Large intestine (tissue), 3 donors: ENCODE results near the gene DHX8. TPM values are rescaled to one million over a fixed set of nuclear protein-coding genes. Genes with fewer than 3 reads are reported as not detected.
"Not testable (repeated sequence)": the region's sequence is repeated elsewhere in the genome, so short reads cannot be mapped to it uniquely, and the experiment has no call there.

ENCODE experiments used
- DNase-seq, 2 donors: peaks; one replicate each; pipeline versions ENCODE4 v3.0.0 to v3.0.0-alpha.2; 2013
- H3K27ac ChIP-seq: one replicate; pipeline ENCODE4 v1.5.1; 2013; ENCODE audit warnings: low read length
- H3K27me3 ChIP-seq: 2 replicates; pipeline ENCODE4 v1.6.1; 2013; ENCODE audit warnings: low read length; ENCODE audit not compliant: control insufficient read depth, insufficient read depth
- H3K36me3 ChIP-seq: 2 replicates; pipeline ENCODE4 v1.6.1; 2013; ENCODE audit warnings: low read length; ENCODE audit not compliant: control insufficient read depth, insufficient read depth
- H3K4me1 ChIP-seq: one replicate; pipeline ENCODE4 v1.6.1; 2013; ENCODE audit warnings: low read length; ENCODE audit not compliant: control insufficient read depth, insufficient read depth
- H3K4me3 ChIP-seq: one replicate; pipeline ENCODE4 v1.5.1; 2013; ENCODE audit warnings: low read length
- H3K9me3 ChIP-seq: one replicate; pipeline ENCODE4 v1.6.1; 2013; ENCODE audit warnings: mild to moderate bottlenecking, low read depth, low read length, moderate library complexity; ENCODE audit not compliant: control insufficient read depth
- WGBS: methylation state at CpG from one replicate; pipeline ENCODE4 v1.1.5; 2013; ENCODE audit warnings: low lambda C conversion rate; ENCODE audit not compliant: insufficient coverage; 5-methylcytosine and 5-hydroxymethylcytosine counted together
- polyA plus RNA-seq: library from polyadenylated mRNA; unstranded; fragments of 120-200 nt; gene quantifications from one replicate; pipeline ENCODE4 v1.2.1, GENCODE V29; 2013

DHX8 gene
- polyA plus RNA-seq, 1 donor, result 27.8 TPM

GRCh38 chr17:43446773-43447172 lies 37.0 kb upstream of the DHX8 start:
- H3K4me3 ChIP-seq, result no peak overlapping the region
- no peaks in the 10 kb centered on the region for H3K27me3 ChIP-seq
- DNase-seq, result no peak
- 100% methylated on average over 1 of the region's 5 CpGs for WGBS
- H3K36me3 ChIP-seq, result no peaks in the 10 kb centered on the region
- no peak overlapping the region for H3K27ac ChIP-seq
- peaks cover 3% of the 10 kb centered on the region for H3K9me3 ChIP-seq
- H3K4me1 ChIP-seq, result peaks cover 14% of the 10 kb centered on the region

GRCh38 chr17:43448720-43449469 lies 34.9 kb upstream of the DHX8 start:
- H3K27ac ChIP-seq, result no peak overlapping the region
- no CpG with 5 or more reads among the region's 7 CpGs for WGBS

GRCh38 chr17:43449470-43450248 lies 34.1 kb upstream of the DHX8 start:
- no peaks in the 10 kb centered on the region for H3K27me3 ChIP-seq
- H3K27ac ChIP-seq, result no peak overlapping the region
- peaks cover 14% of the 10 kb centered on the region for H3K4me1 ChIP-seq
- 40% methylated on average over 1 of the region's 8 CpGs for WGBS
- no peak overlapping the region for H3K4me3 ChIP-seq
- H3K9me3 ChIP-seq, result peaks cover 3% of the 10 kb centered on the region
- H3K36me3 ChIP-seq, result no peaks in the 10 kb centered on the region
- DNase-seq, result peak in 1 of 2 donors; percentile 39

More at GRCh38 chr17:43448720-43449469, 34.9 kb upstream of the DHX8 start:
- H3K4me3 ChIP-seq, result no peak overlapping the region
- no peaks in the 10 kb centered on the region for H3K36me3 ChIP-seq
- H3K4me1 ChIP-seq, result peaks cover 14% of the 10 kb centered on the region
- H3K9me3 ChIP-seq, result peaks cover 3% of the 10 kb centered on the region
- H3K27me3 ChIP-seq, result no peaks in the 10 kb centered on the region
- DNase-seq, result no peak

- peaks cover 14% of the 10 kb centered on the region for H3K4me1 ChIP-seq
- H3K27me3 ChIP-seq, H3K27ac ChIP-seq, H3K4me3 ChIP-seq, H3K9me3 ChIP-seq, H3K36me3 ChIP-seq, DNase-seq: not testable (repeated sequence)
- no CpG with 5 or more reads among the region's 20 CpGs for whole genome bisulfite sequencing
Observed at GRCh38 chr17:43450791-43451190, 33.0 kb upstream of the DHX8 start.

- WGBS, result no CpG with 5 or more reads among the region's 32 CpGs
- H3K36me3 ChIP-seq, H3K27ac ChIP-seq, DNase-seq, H3K4me3 ChIP-seq, H3K9me3 ChIP-seq, H3K27me3 ChIP-seq: not testable (repeated sequence)
- peaks cover 14% of the 10 kb centered on the region for H3K4me1 ChIP-seq
Observed at GRCh38 chr17:43451741-43452140, 32.0 kb upstream of the DHX8 start.

GRCh38 chr17:43453331-43453812 lies 30.4 kb upstream of the DHX8 start:
- no peak overlapping the region for H3K27ac ChIP-seq

GRCh38 chr17:43454868-43455267 lies 28.9 kb upstream of the DHX8 start:
- Histone ChIP-seq H3K4me3 (no peak overlapping the region), H3K27ac (no peak overlapping the region), H3K36me3 (no peaks in the 10 kb centered on the region), H3K9me3 (peaks cover 3% of the 10 kb centered on the region), H3K27me3 (no peaks in the 10 kb centered on the region), H3K4me1 (peaks cover 7% of the 10 kb centered on the region)
- no peak for DNase-seq
- WGBS, result 83% methylated on average over 1 of the region's 1 CpG

More at GRCh38 chr17:43453331-43453812, 30.4 kb upstream of the DHX8 start:
- Histone ChIP-seq H3K4me3 (no peak overlapping the region), H3K27me3 (no peaks in the 10 kb centered on the region), H3K4me1 (peaks cover 18% of the 10 kb centered on the region), H3K36me3 (no peaks in the 10 kb centered on the region), H3K9me3 (peaks cover 3% of the 10 kb centered on the region)
- peak in 1 of 2 donors; percentile 21 for DNase-seq
- 50% methylated on average over 2 of the region's 11 CpGs for whole genome bisulfite sequencing

GRCh38 chr17:43456029-43456428 lies 27.7 kb upstream of the DHX8 start:
- H3K27ac ChIP-seq, result no peak overlapping the region
- no peaks in the 10 kb centered on the region for H3K27me3 ChIP-seq
- peaks cover 5% of the 10 kb centered on the region for H3K4me1 ChIP-seq
- H3K4me3 ChIP-seq, result no peak overlapping the region
- no peaks in the 10 kb centered on the region for H3K36me3 ChIP-seq
- peaks cover 3% of the 10 kb centered on the region for H3K9me3 ChIP-seq
- no peak for DNase-seq
- no CpG with 5 or more reads among the region's 6 CpGs for WGBS

GRCh38 chr17:43456661-43457361 lies 27.0 kb upstream of the DHX8 start:
- H3K4me1 ChIP-seq, result peaks cover 5% of the 10 kb centered on the region
- peak in 1 of 2 donors; percentile 36 for DNase-seq
- no peaks in the 10 kb centered on the region for H3K36me3 ChIP-seq
- no peak overlapping the region for H3K4me3 ChIP-seq
- no peaks in the 10 kb centered on the region for H3K27me3 ChIP-seq
- no peaks in the 10 kb centered on the region for H3K9me3 ChIP-seq
- no CpG with 5 or more reads among the region's 7 CpGs for WGBS
- no peak overlapping the region for H3K27ac ChIP-seq

- peaks cover 5% of the 10 kb centered on the region for H3K4me1 ChIP-seq
- no peak overlapping the region for H3K27ac ChIP-seq
- no CpG with 5 or more reads among the region's 1 CpG for WGBS
- no peak for DNase-seq
- H3K4me3 ChIP-seq, result no peak overlapping the region
- no peaks in the 10 kb centered on the region for H3K36me3 ChIP-seq
- H3K27me3 ChIP-seq, result no peaks in the 10 kb centered on the region
- H3K9me3 ChIP-seq, result no peaks in the 10 kb centered on the region
Observed at GRCh38 chr17:43457362-43457692, 26.4 kb upstream of the DHX8 start.
